ENCODE data around the gene MYO7B. TPM values are rescaled to one million over a fixed set of nuclear protein-coding genes. Genes with fewer than 3 reads are reported as not detected.

MYO7B gene
- polyA plus RNA-seq, 10 donors, result 0.36 to 2.3 (median 1.0) TPM

- no peak for DNase-seq
These were observed 143.0 kb downstream of the MYO7B start for GRCh38 chr2:127678531-127678930.

GRCh38 chr2:127678991-127679390, 143.5 kb downstream of the MYO7B start:
- DNase-seq, result no peak

DNA sequence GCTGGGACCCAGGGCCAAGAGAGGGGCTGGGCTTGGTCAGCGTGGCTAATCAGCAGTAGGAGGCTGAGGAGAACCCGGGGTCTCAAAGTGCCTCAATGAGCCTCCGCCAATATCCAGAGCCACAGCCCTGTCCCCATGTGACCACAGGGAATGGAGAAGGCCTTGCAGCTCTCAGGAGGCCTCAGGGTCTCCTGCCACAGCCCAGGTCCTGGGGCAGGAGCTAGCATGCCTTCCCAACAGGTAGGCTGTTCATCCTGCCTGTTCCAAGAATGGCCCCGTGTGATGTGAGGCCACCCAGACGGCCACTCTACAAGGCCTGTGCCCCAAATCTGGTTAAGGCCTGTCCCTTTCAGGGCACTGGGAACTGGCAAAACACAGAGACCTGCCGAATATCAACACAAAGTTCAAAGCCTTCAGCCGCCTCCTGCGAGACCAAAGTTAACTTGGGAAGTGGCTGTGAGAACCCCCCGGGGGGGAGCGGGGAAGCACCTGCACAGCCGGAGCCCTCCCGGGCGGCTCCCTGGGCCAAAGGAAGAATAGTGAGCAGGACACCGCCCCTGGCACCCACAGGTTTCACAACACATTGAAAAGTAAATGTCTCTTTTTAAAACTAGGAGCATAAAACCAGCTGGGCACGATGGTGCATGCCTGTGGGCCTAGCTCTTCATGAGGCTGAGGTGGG, 144.3 kb downstream of the MYO7B start:
- no peak for DNase-seq

DNA sequence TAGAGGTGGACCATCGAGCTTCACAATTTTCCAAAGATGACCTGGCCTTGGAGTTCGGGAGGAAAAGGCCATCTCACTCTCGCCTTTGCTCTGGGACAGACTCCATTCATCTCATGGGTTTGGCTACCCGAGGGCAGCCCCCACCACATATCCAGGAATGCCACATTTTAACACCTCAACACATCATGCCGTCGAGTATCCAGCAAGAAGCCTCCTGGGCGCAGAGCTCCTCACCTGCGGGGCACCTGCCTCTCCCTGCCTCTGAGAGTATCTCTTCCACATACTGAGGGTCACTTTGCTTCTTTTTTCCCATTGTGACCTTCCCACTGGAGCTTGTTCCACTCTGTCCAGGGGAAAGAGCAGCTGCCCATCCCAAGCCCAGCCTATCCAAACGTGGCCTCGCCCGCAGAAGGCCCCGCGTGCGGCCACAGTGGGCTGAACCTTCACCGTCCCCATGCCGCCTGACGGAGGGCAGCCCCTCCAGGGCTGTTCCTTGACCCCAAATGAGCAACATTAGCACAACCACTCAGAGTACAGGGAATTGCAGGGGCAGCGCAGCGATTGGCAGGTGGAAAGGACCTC, 145.3 kb downstream of the MYO7B start:
- no peak for DNase-seq

DNA sequence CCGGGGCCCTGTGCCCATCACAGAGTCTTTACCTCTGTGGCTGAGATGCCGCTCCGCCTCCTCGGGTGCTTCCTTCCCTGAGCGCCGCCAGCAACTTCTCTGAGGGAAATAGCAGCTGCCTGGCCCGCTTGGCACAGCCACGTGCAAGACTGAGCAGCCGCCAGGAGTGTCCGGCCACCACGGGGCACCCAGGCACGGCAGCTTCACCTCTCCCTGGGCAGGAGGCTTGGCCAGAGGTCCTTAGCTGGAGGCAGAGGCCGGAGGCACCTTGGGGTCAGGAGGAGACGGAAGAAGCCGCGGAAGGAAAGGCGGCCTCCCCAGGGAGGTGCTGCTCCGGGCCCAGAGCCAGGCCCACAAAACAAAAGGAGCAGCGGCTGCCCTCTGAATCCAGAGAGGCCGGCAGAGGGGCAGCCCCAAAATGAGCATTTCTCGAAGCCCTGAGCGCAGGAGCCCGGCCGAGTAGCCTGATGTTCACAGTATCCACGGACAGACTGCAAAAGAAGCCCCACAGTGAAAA, 145.9 kb downstream of the MYO7B start:
- peak in 1 of 3 donors; percentile 57 for DNase-seq

DNA sequence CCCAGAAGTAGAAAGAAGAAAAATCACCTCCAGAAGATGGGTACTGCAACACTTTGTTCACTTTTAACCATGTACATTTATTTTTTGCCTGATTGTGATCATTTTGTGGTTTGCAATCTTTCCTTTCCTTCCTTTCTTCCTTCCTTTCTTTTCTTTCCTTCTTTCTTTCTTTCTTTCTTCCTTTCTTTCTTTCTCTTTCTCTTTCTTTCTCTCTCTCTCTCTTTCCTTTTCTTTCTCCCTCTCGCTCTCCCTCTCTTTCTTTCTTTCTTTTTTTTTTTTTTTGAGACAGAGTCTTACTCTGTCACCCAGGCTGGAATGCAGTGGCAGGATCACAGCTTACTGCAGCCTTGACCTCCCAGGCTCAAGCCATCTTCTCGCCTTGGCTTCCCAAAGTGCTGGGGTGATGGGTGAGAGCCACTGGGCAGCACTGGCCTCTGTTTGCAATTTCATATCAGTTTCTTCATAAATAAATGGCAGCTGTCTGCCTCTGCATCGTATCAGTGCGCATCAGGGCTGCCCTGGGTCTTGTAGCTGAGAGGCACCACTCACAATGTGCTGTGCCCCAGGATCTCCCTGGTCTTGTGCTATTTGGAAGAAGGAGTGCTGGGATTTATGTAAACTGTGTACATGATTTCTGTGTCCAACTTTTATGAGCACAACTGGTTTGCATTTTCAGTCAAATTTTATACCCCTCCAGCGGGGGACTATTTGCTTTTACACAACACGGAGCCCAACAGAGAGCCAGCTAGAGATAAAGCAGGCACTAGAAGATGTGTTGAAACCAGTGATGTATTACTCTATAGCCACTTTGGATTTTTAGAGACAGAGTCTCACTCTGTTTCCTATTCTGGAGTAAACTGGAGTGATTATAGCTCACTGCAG, 146.7 kb downstream of the MYO7B start:
- DNase-seq, result no peak

- no peak for DNase-seq
These were observed 147.6 kb downstream of the MYO7B start for GRCh38 chr2:127683056-127683455.

- peak in 1 of 3 donors; percentile 51 for DNase-seq
These were observed 148.3 kb downstream of the MYO7B start for GRCh38 chr2:127683757-127684156.

DNA sequence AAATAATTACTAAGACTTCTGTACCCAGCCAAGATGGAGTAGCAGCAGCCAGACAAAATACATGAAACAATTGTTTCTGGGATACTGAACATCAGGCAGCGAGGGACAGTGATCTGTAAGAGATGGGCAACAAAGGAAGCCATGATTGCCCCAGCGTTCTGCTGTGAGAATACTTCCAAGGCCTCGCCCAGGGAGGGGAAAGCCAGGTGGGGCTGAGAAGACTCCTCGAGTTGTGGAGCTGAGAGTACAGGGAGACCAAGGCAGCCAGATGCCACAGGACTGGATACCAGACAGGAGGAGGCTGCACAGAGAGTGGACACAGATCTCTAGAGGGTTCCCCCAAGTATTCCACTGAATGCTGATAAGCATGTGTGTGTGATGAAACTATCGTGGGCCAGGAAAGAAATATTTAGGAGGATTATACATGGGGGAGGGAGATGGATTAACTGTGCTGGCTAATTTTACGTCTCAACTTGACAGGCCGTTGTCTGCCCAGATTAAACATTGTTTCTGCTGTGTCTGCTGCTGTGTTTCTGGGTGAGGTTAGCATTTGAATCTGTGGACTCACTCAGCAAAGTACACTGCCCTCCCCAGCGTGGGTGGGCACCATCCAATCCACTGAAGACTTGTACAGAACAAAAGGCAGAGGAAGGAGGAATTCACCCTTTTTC, 150.1 kb downstream of the MYO7B start:
- no peak for DNase-seq

Other genes starting within 250 kb of the MYO7B start
- gene ERCC3, start 241.5 kb upstream of the MYO7B start, polyA plus RNA-seq (ENCODE audit: insufficient read length in 10 of 10), result 10 to 100 TPM; 34.7 to 49.2 (median 41.3) TPM
- 10 to 100 TPM; 13.1 to 20.1 (median 17.4) TPM for gene MAP3K2, start 147.7 kb upstream of the MYO7B start, polyA plus RNA-seq (ENCODE audit: insufficient read length in 10 of 10)
- under 1 TPM in 7 of 10 donors, not detected in 3; 0.10 to 0.55 (median 0.50) TPM for gene PROC, start 117.3 kb upstream of the MYO7B start, polyA plus RNA-seq (ENCODE audit: insufficient read length in 10 of 10)
- gene IWS1, start 9.2 kb upstream of the MYO7B start, polyA plus RNA-seq (ENCODE audit: insufficient read length in 10 of 10), result 10 to 100 TPM; 41.6 to 54.7 (median 49.6) TPM
- gene GPR17, start 110.5 kb downstream of the MYO7B start, polyA plus RNA-seq (ENCODE audit: insufficient read length in 10 of 10), result 10 to 100 TPM in 1 of 10 donors, 1 to 10 TPM in 9; 3.1 to 10.6 (median 4.1) TPM
- gene LIMS2, start 139.8 kb downstream of the MYO7B start, polyA plus RNA-seq (ENCODE audit: insufficient read length in 10 of 10), result 10 to 100 TPM; 25.1 to 43.8 (median 34.9) TPM
- gene SFT2D3, start 165.8 kb downstream of the MYO7B start, polyA plus RNA-seq (ENCODE audit: insufficient read length in 10 of 10), result not detected

All from muscle of back (tissue), 11 donors.